GM12873 (cell line): ENCODE data around the gene SHOC2.

Experiments used
- CTCF ChIP-seq: IDR thresholded peaks from 2 replicates; pipeline ENCODE4 v1.5.1; 2012; ENCODE audit warnings: low read depth, mild to moderate bottlenecking, moderate library complexity, low read length, control low read depth; ENCODE audit not compliant: insufficient read depth; ENCODE audit errors: missing control alignments

Gene SHOC2

DNA sequence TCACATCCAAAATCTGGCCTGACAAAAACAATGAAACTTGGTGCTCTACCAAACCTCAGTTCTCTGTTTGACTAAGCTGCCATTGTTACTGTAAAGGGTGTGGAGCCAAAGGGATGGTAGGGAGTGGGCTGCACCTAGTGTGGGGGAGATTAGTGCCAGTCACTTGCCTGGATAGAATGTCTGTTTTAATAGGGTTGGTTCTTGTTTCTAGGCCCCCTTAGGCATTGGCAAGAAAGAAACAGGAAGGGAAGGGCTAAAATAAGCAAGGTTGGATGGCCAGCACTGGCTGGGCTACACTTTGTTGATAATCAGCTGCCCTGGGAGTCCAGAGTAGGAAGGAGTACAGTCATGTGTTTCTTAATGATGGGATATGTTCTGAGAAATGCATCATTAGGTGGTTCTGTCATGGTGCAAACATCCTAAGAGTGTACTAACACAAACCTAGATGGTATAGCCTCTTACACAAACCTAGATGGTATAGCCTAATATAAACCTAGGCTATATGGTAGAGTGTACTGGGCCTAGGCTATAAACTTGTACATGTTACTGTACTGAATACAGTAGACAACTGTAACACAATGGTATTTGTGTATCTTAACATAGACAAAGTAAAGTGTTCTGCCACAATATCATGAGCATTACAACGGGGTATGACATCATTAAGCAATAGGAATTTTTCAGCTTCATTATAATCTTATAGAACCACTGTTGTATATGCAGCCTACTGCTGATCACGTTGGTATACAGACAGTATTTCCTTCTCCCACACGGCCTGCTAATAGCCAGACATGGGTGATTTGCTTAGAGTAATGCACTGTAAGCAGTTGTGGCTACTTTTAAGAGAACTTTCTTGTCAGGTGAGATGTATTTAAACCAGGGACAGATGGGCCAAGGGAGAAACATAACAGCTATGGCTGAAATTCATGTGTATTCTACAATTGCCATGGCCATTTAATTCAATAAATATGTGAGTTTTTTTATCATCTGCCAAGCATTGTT lies 15.8 kb upstream of the SHOC2 start:
- TF ChIP-seq CTCF = no peak

GRCh38 chr10:110910138-110910537 lies 9.3 kb upstream of the SHOC2 start:
- no peak for TF ChIP-seq CTCF

- TF ChIP-seq CTCF = no peak
Observed at GRCh38 chr10:110912374-110912773, 7.0 kb upstream of the SHOC2 start.

DNA sequence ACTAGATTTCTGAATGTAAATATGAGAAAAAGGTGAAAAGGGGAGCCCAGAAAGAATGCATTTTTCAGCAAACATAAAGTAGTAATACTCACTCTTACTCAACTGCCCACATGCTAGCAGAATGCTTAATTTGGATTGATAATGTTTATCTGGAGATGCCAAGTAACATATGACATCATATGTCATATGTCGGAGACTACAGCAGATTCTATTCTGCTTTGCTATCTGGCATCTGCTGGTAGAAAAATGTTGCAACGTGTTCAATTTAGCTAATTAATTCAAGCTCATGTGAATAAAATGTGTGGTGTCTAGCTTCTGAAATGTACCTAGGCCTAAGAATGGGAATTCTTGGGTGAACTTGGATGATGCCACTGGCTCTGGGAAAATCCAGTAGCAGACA lies 5.0 kb upstream of the SHOC2 start:
- TF ChIP-seq CTCF = no peak

- TF ChIP-seq CTCF = no peak
Observed at GRCh38 chr10:110915035-110915434, 4.4 kb upstream of the SHOC2 start.

GRCh38 chr10:110916554-110917346 lies 2.7 kb upstream of the SHOC2 start:
- TF ChIP-seq CTCF = no peak

GRCh38 chr10:110918269-110918642 lies 1.1 kb upstream of the SHOC2 start:
- no peak for TF ChIP-seq CTCF
